Neural progenitor cell (in vitro differentiated cells): Measurements from ENCODE around the gene WRAP73. TPM values are rescaled to one million over a fixed set of nuclear protein-coding genes. Genes with fewer than 3 reads are reported as not detected.

Experiments
- DNase-seq: peaks from one replicate; pipeline ENCODE4 v3.0.0-alpha.2; 2016; ENCODE audit warnings: low spot score
- H2AFZ ChIP-seq: fragments of 200-600 bp; sonication (generic); replicated peaks from 2 replicates; pipeline ENCODE4 v1.6.1; 2016; ENCODE audit warnings: antibody characterized with exemption
- H3F3A ChIP-seq: fragments of 200-600 bp; sonication (generic); 2 replicates; pipeline ENCODE4 v1.6.1; 2016; ENCODE audit warnings: antibody characterized with exemption, low read depth
- H3K27ac ChIP-seq: fragments of 200-600 bp; sonication (generic); 2 replicates; pipeline ENCODE4 v1.5.1; 2016; ENCODE audit warnings: mild to moderate bottlenecking
- H3K27me3 ChIP-seq: fragments of 200-600 bp; sonication (generic); 2 replicates; pipeline ENCODE4 v1.6.1; 2016; ENCODE audit warnings: mild to moderate bottlenecking, moderate library complexity
- H3K36me3 ChIP-seq: fragments of 200-600 bp; sonication (generic); 2 replicates; pipeline ENCODE4 v1.5.1; 2016
- H3K4me1 ChIP-seq: fragments of 200-600 bp; sonication (generic); 2 replicates; pipeline ENCODE4 v1.6.1; 2016; ENCODE audit warnings: mixed run types
- H3K4me2 ChIP-seq: fragments of 200-600 bp; sonication (generic); 2 replicates; pipeline ENCODE4 v1.6.1; 2016
- H3K4me3 ChIP-seq: fragments of 200-600 bp; sonication (generic); 2 replicates; pipeline ENCODE4 v1.5.1; 2016
- H3K79me2 ChIP-seq: fragments of 200-600 bp; sonication (generic); 2 replicates; pipeline ENCODE4 v1.6.1; 2016; ENCODE audit warnings: low read depth
- H3K9ac ChIP-seq: fragments of 200-600 bp; sonication (generic); 2 replicates; pipeline ENCODE4 v1.6.1; 2016
- H3K9me3 ChIP-seq: fragments of 200-600 bp; sonication (generic); 2 replicates; pipeline ENCODE4 v1.5.1; 2016; ENCODE audit warnings: low read depth
- H4K20me1 ChIP-seq: fragments of 200-600 bp; sonication (generic); 2 replicates; pipeline ENCODE4 v1.6.1; 2016; ENCODE audit warnings: low read depth
- H3K27ac Mint-ChIP-seq: 3 replicates; pipeline ENCODE4 v1.8.0; 2021; ENCODE audit warnings: mixed read lengths
- H3K27me3 Mint-ChIP-seq: 2 replicates; pipeline ENCODE4 v1.8.0; 2022; ENCODE audit warnings: low read depth, mild to moderate bottlenecking, inconsistent platforms, moderate library complexity, mixed read lengths; ENCODE audit not compliant: insufficient read depth
- H3K36me3 Mint-ChIP-seq: 3 replicates; pipeline ENCODE4 v1.8.0; 2021; ENCODE audit warnings: mixed read lengths
- H3K4me1 Mint-ChIP-seq: 3 replicates; pipeline ENCODE4 v1.8.0; 2021; ENCODE audit warnings: mixed read lengths
- H3K4me3 Mint-ChIP-seq: 3 replicates; pipeline ENCODE4 v1.8.0; 2021; ENCODE audit warnings: mild to moderate bottlenecking, moderate library complexity, mixed read lengths
- H3K9me3 Mint-ChIP-seq: 3 replicates; pipeline ENCODE4 v1.8.0; 2020; ENCODE audit warnings: mixed read lengths
- EZH2 ChIP-seq: fragments of 200-600 bp; sonication (generic); IDR thresholded peaks from 2 replicates; pipeline ENCODE4 v1.6.1; 2017; ENCODE audit warnings: antibody characterized with exemption, mild to moderate bottlenecking, moderate library complexity
- EZH2phosphoT487 ChIP-seq: fragments of 200-600 bp; sonication (generic); IDR thresholded peaks from 2 replicates; pipeline ENCODE4 v1.6.1; 2017; ENCODE audit warnings: antibody characterized with exemption
- total RNA-seq: library from RNA; depleted of rRNA; stranded (reverse); fragments of >200 nt; gene quantifications from 2 replicates; pipeline ENCODE4 v1.2.3, GENCODE V29; 2015; ENCODE audit warnings: low replicate concordance
- TF ChIP-seq, protein P1 (sequence below): fragments of 200-600 bp; sonication (generic); IDR thresholded peaks from 2 replicates; pipeline ENCODE4 v1.5.1; 2017; ENCODE audit warnings: antibody characterized with exemption, mild to moderate bottlenecking

WRAP73 gene, protein sequence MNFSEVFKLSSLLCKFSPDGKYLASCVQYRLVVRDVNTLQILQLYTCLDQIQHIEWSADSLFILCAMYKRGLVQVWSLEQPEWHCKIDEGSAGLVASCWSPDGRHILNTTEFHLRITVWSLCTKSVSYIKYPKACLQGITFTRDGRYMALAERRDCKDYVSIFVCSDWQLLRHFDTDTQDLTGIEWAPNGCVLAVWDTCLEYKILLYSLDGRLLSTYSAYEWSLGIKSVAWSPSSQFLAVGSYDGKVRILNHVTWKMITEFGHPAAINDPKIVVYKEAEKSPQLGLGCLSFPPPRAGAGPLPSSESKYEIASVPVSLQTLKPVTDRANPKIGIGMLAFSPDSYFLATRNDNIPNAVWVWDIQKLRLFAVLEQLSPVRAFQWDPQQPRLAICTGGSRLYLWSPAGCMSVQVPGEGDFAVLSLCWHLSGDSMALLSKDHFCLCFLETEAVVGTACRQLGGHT
- 12.0 and 18.8 TPM in 2 replicates for total RNA-seq

DNA sequence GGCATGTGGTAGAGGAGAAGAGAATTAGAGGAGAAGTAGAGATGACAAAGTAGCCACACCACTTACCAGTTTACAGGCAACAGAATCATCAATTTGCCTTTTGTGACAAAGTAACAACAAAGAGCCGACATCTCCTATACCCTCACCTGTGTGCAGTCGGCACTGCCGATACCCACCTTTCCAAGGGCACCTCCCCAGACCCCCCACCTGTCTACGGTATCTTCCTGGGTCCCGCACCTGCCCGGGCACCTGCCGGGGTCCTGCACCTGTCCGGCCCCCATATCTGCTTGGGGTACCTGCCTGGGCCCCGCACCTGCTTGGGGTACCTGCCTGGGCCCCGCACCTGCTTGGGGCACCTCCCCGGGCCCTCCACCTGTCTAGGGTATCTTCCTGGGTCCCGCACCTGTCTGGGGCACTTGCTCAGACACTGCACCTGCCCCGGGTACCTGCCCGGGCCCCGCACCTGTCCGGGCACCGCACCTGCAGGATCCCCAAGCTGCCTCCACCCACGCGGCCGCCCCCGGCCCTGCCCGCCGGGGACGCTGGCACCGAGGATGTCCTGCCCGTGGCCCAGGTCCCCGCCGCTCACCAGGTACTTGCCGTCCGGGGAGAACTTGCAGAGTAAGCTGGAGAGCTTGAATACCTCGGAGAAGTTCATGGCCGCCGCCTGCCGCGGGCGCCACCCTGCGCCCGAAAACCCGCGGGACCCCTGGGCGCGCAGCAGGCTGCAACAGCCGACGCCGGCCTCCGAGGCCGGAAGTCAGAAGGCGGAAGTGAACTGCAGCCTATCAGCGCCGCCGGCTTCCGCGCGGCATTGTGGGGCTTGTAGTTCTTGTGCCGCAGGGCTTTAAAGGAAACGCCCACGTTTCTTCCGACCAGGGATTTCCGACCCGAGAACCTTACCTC lies at the start of gene WRAP73:
WRAP73 (minus strand) TSS at position 762 of the 906 bp plus-strand sequence; CDS start at position 658, 104 bp downstream.
- Histone ChIP-seq H4K20me1 (peaks cover 39% of the 10 kb centered on the region), H3K36me3 (no peaks in the 10 kb centered on the region), H3K4me1 (peaks cover 11% of the 10 kb centered on the region), H3K4me2 (peak within 1 kb of the TSS; percentile 93), H3K9me3 (no peaks in the 10 kb centered on the region), H3K79me2 (peaks cover 11% of the 10 kb centered on the region), H2AFZ (peak within 1 kb of the TSS; percentile 35), H3K27ac (no peak within 1 kb of the TSS), H3F3A (peaks cover 20% of the 10 kb centered on the region), H3K9ac (no peak within 1 kb of the TSS), H3K4me3 (peak within 1 kb of the TSS; percentile 72), H3K27me3 (peaks cover 49% of the 10 kb centered on the region)
- Mint-ChIP-seq H3K36me3 (peaks cover 7% of the 10 kb centered on the region), H3K4me3 (peak within 1 kb of the TSS; percentile 85), H3K27ac (no peak within 1 kb of the TSS), H3K4me1 (peaks cover 20% of the 10 kb centered on the region), H3K9me3 (peaks cover 2% of the 10 kb centered on the region), H3K27me3 (peaks cover 29% of the 10 kb centered on the region)
- TF ChIP-seq EZH2 (no peak), EZH2phosphoT487 (no peak)
- TF ChIP-seq, protein P1, sequence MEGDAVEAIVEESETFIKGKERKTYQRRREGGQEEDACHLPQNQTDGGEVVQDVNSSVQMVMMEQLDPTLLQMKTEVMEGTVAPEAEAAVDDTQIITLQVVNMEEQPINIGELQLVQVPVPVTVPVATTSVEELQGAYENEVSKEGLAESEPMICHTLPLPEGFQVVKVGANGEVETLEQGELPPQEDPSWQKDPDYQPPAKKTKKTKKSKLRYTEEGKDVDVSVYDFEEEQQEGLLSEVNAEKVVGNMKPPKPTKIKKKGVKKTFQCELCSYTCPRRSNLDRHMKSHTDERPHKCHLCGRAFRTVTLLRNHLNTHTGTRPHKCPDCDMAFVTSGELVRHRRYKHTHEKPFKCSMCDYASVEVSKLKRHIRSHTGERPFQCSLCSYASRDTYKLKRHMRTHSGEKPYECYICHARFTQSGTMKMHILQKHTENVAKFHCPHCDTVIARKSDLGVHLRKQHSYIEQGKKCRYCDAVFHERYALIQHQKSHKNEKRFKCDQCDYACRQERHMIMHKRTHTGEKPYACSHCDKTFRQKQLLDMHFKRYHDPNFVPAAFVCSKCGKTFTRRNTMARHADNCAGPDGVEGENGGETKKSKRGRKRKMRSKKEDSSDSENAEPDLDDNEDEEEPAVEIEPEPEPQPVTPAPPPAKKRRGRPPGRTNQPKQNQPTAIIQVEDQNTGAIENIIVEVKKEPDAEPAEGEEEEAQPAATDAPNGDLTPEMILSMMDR = peak; percentile 15
- peak; percentile 96 for DNase-seq

DNA sequence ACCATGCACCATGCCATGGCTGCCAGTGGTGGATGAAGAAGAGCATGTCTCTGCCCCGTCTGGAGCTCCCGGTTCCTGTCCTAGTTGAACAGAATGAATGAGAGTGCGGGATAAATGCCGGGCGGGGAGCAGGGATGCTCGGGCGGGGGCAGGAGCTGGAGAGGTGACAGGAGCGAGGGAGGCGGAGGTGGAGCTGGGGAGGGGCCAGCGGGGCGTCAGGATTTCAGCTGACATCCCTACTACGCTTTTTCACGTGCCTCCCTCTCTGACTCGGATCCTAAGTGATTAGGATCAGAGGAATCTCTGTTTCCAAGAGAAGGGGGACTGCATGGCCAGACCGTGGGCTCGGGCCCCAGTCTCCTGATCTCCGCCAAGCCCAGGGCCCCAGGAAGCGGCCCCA lies 49.7 kb upstream of the WRAP73 start:
- DNase-seq = no peak
- no peak overlapping the region for H3K27ac Mint-ChIP-seq
- no peak for TF ChIP-seq EZH2
- Histone ChIP-seq H3F3A (no peaks in the 10 kb centered on the region), H3K36me3 (no peaks in the 10 kb centered on the region), H3K27ac (no peak overlapping the region), H3K9me3 (no peaks in the 10 kb centered on the region), H3K27me3 (peaks cover 13% of the 10 kb centered on the region), H4K20me1 (no peaks in the 10 kb centered on the region), H3K4me1 (peaks cover 27% of the 10 kb centered on the region), H3K9ac (no peak overlapping the region), H2AFZ (no peak overlapping the region), H3K4me3 (no peak overlapping the region), H3K4me2 (no peak overlapping the region), H3K79me2 (no peaks in the 10 kb centered on the region)
- H3K27me3 Mint-ChIP-seq = peaks cover 10% of the 10 kb centered on the region
- H3K4me1 Mint-ChIP-seq = peaks cover 25% of the 10 kb centered on the region
- no peaks in the 10 kb centered on the region for H3K36me3 Mint-ChIP-seq
- no peak overlapping the region for H3K4me3 Mint-ChIP-seq
- H3K9me3 Mint-ChIP-seq = no peaks in the 10 kb centered on the region

DNA sequence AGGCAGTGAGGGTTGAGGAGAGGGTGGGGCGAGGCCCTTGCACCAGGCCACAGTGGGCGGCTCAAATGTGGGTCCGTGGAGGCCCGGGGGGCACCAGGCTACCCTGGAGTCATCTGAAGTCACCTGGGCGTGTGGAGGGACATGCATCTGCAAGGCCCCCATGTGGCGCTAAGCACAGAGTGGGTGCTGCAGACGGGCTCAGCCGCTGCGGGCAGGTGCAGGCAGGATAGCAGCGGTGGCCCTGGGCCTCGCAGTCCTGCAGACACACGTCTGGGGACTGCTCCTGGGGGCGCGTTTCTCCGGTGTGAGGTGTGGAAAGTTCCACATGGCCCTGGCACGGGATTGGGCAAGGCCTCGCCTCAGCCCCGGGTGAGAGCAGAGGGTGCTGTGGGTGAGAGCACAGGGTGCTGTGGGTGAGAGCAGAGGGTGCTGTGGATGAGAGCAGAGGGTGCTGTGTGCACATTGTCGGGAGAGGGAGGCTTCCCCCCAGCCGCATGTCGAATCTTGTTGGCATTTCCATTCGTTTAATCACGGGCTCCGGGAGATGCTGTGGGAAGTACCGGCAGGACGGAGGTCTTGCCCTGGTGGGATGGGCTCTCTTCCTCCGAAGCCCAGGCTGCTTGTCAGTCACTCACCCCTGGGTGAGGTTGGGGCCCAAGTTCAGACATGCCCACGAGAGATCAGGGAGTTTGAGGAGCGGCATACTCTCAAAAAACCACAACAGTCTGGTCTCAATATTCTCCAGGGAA lies 48.9 kb upstream of the WRAP73 start:
- Histone ChIP-seq H2AFZ (no peak overlapping the region), H3K9me3 (no peaks in the 10 kb centered on the region), H3K9ac (no peak overlapping the region), H3K4me2 (no peak overlapping the region), H3K4me3 (no peak overlapping the region), H4K20me1 (no peaks in the 10 kb centered on the region), H3K27ac (no peak overlapping the region), H3K36me3 (no peaks in the 10 kb centered on the region), H3K79me2 (no peaks in the 10 kb centered on the region), H3F3A (no peaks in the 10 kb centered on the region), H3K27me3 (peaks cover 13% of the 10 kb centered on the region), H3K4me1 (peaks cover 24% of the 10 kb centered on the region)
- Mint-ChIP-seq H3K4me1 (peaks cover 21% of the 10 kb centered on the region), H3K27ac (no peak overlapping the region), H3K27me3 (peaks cover 10% of the 10 kb centered on the region), H3K9me3 (no peaks in the 10 kb centered on the region), H3K4me3 (no peak overlapping the region), H3K36me3 (no peaks in the 10 kb centered on the region)
- no peak for TF ChIP-seq EZH2phosphoT487
- TF ChIP-seq EZH2 = no peak
- TF ChIP-seq, protein P1 = no peak
- DNase-seq = no peak
